LNCaP clone FGC (cell line): ENCODE results near the gene GCK.
A peak's percentile ranks its signal among the peaks of the same experiment; 100 is the strongest.

Source experiments
- DNase-seq: peaks from one replicate; pipeline ENCODE4 v3.0.0-alpha.2; 2011; ENCODE audit warnings: low read depth
- H3K4me3 ChIP-seq: 2 replicates; pipeline ENCODE4 v1.5.1; 2011; ENCODE audit warnings: mild to moderate bottlenecking, low read depth, low read length, control low read depth
- CTCF ChIP-seq: IDR thresholded peaks from 2 replicates; pipeline ENCODE4 v1.5.1; 2012; ENCODE audit warnings: mild to moderate bottlenecking; ENCODE audit not compliant: control insufficient read depth, insufficient read depth; ENCODE audit errors: extremely low read depth

GCK gene

GRCh38 chr7:44218418-44219201, 29.4 kb upstream of the GCK start:
- no peak for TF ChIP-seq CTCF
- no peak for DNase-seq
- no peak overlapping the region for H3K4me3 ChIP-seq

GRCh38 chr7:44217852-44218402, 28.7 kb upstream of the GCK start:
- DNase-seq = no peak
- TF ChIP-seq CTCF = no peak

GRCh38 chr7:44217223-44217714, 28.0 kb upstream of the GCK start:
- no peak for DNase-seq
- TF ChIP-seq CTCF = no peak
- H3K4me3 ChIP-seq = no peak overlapping the region

More at GRCh38 chr7:44217852-44218402, 28.7 kb upstream of the GCK start:
- no peak overlapping the region for H3K4me3 ChIP-seq

- DNase-seq = peak; percentile 15
- TF ChIP-seq CTCF = no peak
- H3K4me3 ChIP-seq = no peak overlapping the region
These were observed 27.4 kb upstream of the GCK start for GRCh38 chr7:44216521-44217222.

GRCh38 chr7:44216019-44216418, 26.8 kb upstream of the GCK start:
- DNase-seq = no peak
- H3K4me3 ChIP-seq = no peak overlapping the region
- TF ChIP-seq CTCF = no peak

GRCh38 chr7:44215531-44215930, 26.3 kb upstream of the GCK start:
- H3K4me3 ChIP-seq = no peak overlapping the region
- no peak for TF ChIP-seq CTCF
- DNase-seq = no peak
